HG03439 (cell line): ENCODE data around the gene SCAP.

Source experiments
- ATAC-seq: cut with Tn5 transposase; IDR thresholded peaks from one replicate; pipeline ENCODE4 v1.9.1; 2021; ENCODE audit warnings: mild to moderate bottlenecking, moderate library complexity; ENCODE audit not compliant: unreplicated experiment

SCAP gene

GRCh38 chr3:47434849-47435248 lies 40.9 kb downstream of the SCAP start:
- no peak for ATAC-seq

DNA sequence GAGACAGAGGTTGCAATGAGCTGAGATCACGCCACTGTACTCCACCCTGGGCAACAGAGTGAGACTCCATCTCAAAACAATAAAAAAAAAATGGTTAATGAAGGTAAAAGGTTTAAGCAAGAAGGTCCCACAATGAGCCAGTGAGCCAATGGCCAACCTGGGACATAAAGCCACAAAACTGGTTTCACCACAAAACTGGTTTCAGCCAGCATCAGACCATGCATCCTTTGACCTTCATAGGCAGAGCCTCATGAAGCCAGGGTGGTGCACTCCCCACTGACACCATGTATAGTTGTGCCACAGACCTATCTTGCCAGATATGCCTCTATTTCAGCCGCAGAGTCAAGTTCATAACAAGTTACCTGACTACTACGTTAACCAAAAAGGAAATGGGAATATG lies 41.9 kb downstream of the SCAP start:
- ATAC-seq: no peak

DNA sequence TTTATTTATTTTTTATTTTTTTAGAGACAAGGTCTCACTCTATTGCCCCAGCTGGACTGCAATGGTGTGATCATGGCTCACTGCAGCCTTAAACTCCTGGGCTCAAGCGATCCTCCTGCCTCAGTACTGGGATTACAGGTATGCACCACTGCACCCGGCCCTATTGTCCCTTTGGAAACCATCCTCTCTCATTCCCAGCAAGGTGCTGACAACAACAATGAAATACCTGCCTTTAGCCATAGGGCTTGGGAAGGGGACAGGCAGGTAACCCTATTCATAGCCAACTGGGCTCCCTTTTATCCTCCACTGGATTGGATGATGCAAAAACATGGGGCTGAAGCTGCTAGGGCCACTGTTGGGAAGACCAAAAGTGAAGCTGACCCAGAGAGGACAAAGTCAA lies 43.1 kb downstream of the SCAP start:
- ATAC-seq: no peak

DNA sequence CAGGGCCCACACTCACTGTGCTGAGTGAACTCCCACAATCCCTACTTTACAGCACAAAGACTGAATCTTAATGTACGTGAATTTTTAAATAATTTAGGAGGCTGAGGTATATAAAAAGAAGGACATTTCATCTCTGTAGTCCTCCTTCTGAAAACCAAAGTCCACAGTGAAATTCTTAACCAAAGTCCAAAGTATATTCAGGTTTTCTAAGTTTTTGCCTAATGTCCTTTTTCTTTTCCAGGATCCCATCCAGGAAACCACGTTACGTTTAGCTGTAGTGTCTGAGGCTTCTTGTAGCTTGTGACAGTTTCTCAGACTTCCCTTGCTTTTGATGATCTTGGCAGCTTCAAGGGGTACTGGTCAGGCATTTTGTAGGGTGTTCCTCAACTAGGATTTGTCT lies 44.5 kb downstream of the SCAP start:
- ATAC-seq: no peak

- ATAC-seq: no peak
Observed at GRCh38 chr3:47430606-47431005, 45.1 kb downstream of the SCAP start.

- no peak for ATAC-seq
Observed at GRCh38 chr3:47429476-47430270, 46.1 kb downstream of the SCAP start.

DNA sequence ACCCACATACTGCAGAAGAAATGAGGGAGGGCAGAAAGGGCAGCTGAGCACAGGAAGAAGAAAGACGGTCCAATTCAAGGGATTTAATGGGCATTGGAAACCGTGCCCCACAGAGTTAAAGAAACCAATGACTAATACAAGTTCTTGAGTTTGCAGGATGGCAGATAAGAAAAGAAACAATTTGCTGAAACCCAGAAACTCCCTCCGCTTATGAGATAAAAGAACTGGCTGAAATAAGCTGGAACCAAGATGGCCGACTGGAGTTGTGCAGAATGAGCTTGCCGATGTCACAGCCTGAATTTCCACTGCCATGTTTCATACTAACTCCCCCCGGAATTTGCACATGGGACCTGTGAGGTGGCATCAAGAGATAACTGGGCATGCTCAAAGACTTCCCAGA lies 47.1 kb downstream of the SCAP start:
- ATAC-seq: no peak

- ATAC-seq: no peak
Observed at GRCh38 chr3:47427866-47428265, 47.9 kb downstream of the SCAP start.

- ATAC-seq: no peak
Observed at GRCh38 chr3:47425959-47426358, 49.8 kb downstream of the SCAP start.

- ATAC-seq: no peak
Observed at GRCh38 chr3:47425383-47425778, 50.4 kb downstream of the SCAP start.

DNA sequence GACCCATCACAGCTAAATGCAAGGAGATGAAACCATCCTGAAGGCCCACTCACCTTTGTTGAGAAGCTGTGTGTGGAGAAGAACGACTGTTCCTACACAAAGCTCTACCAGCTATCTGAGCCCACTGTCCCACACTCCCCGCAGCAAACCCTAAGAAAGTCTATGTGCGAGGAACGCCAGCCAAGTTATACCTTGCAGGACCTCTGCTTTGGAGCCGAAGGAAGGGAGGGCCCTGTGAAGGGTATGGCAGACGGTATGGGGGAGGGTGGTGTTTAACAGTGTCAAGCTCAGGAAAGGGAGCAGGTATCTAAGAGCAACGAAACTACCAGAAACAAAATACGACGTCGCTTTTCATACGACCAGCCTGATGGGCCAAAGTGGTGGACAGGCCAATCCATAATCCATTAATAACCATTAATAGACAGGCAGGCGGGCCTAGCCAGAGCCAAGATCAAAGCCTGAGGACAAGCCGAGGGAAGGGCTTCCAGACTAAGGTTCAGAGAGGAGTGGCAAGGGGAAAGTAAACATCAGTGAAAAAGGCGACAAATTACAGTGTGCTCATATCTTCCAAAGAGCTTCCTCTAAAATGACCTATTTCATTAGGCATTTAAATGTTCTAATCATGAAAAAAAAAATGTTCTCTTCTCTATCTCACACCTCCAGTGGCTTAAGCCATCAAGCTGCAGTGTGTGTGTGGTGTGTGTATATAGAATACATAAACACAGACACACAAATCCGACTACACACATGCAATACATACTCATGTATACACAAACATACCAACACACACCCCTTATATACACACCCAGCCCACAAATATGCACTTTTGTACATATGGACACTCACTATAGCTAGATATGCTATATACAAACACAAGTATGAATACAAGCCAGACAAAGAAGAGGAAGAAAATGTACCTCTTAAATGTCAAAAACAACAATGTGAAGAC lies 51.0 kb downstream of the SCAP start:
- no peak for ATAC-seq

DNA sequence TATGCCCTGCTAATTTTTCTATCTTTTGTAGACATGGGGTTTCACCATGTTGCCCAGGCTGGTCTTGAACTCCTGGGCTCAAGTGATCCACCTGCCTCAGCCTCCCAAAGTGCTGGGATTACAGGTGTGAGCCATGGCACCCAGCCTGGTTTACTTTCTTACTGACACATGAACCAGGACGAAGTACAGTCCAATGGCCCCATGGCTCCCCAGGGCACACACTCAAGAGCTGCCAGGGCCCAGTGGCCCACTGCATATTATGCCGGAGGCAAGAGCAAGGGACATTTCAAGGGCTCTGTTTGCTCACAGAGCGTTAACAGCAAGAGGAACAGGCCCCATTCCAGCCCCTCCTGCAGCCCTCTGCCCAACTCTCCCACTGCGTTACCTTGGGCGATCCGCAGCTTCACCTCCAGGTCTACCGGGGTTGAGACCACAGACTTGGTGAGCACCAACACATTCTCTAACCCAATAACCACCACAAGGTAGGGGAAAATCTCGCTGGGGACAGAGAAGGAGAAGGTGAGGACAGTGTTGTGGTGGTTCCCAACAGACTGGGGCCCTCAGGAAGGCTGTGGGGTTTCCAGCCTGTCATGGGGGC lies 52.1 kb downstream of the SCAP start:
- ATAC-seq: no peak

DNA sequence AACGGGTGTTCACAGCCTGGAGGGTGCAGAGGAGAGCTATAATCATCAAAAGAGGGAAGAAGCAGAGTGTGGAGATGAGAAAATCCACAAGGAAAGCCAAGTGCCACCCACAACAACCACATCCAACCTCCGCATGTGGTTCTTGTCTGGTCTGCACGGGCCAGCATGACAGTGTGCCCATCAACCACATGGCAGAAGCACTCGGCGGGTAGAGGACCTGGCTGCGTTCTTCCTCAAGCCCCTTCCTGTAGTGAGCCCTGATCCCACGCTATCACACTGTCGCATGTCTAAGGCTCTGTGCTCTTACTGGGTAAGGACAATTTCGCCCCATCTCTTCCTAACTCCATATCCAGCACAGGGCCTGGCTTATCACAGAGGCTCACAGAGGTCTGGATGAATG lies 53.0 kb downstream of the SCAP start:
- ATAC-seq: no peak

DNA sequence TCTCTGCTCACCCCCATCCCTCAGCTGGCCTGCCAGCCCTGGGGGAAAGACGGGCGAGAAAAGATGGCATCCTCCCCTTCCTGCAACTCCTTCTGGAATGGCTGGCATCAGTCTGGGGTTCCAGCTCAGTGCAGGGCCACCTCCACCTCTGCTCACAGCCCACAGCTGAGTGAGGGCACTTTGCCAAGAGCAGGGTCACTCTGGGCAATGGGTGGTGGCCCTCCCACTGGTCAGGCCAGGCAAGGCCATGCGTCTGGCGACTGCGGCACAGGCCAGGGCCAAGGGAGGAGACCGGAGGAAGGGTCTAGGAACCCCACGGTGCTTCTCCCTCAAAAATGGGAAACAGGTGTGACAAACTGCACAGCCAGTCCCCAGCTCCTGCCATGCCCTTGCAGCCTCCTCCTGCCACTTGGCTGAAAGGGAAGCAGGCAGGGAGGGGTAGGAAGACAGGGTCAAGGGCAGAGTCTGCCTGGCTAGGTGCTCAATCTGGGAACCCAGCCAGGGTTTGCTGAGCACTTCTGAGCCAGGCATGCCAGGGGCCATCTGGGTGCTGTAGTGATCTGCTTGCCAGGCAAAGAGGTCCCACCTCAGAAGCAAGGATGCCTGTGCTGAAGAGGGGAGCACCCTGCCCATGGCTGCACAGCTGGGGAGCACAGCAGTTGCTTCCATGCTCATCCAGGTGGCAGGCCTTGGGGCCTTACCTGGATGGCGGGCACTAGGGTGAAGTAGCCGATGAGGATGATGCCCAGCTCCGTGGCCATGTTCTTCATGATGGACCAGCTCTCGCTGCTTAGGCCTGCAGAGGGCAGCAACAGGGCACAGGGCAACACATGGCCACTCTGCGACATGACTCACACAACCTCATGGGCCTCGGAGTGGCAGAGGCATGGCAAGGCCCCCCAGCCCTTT lies 53.7 kb downstream of the SCAP start:
- no peak for ATAC-seq

- peak; percentile 60 for ATAC-seq
Observed at GRCh38 chr3:47420511-47421484, 54.9 kb downstream of the SCAP start.

DNA sequence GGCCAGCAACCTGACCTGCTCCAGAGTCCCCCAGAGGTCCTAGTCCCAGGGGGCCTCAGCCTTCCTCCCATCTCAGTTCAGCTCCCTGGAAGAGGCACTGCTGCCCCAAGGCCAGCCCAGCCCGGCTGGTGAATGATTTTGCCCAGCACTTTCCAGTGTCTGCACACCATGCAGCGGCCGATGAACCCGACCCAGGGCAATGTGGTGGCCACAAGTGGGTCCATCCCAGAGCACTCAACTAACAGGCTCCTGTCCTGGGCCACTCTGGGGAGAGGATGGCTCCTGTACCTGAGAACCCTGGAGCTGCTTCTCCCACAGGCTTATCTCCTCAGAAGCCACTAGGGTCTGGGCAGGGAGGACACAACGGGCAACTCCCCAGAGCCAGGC lies 55.7 kb downstream of the SCAP start:
- no peak for ATAC-seq

GRCh38 chr3:47419083-47420043 lies 56.4 kb downstream of the SCAP start:
- no peak for ATAC-seq
